ENCODE measurements around the gene PTPRB. TPM values are rescaled to one million over a fixed set of nuclear protein-coding genes. Genes with fewer than 3 reads are reported as not detected.

Gene PTPRB
- total and polyA plus RNA-seq, 2 of the 4 experiments (the other 2 are of a cell fraction): 4.1 to 6.5 TPM

DNA sequence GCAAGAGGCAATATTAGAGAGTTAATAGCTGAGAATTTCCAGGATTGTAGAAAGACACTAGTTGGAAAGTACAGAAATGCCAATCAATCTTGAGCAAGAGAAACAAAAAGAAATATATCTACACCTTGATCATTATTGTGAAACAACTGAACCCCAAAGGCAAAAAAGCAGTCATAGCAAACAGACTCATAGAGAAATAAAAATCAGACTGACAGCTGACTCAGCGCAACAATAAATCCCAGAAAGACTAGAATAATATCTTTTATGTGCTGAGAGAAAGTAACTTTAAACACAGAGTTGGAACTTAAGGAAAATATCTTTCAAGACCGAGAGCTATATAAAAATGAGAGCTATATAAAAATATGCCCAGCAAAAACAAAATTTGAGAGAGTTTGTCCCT, 52.9 kb downstream of the PTPRB start:
- TF ChIP-seq CEBPB (IDR thresholded peaks at IDR 0.05; ENCODE audit: low read depth, low read length) (no peak), MAFK (IDR thresholded peaks at IDR 0.05; ENCODE audit: low read depth, low read length) (peak; percentile 24; the same call in 1 of the 2 replicates)
- no peak overlapping the region for H3K56ac ChIP-seq (ENCODE audit: extremely low read depth, insufficient read depth, low read length)
- H3K4me1 ChIP-seq (ENCODE audit: control insufficient read depth, insufficient read depth, low read length): no peaks in the 10 kb centered on the region
- no peaks in the 10 kb centered on the region for H3K9me1 ChIP-seq (ENCODE audit: insufficient read depth, low read length)
- no peaks in the 10 kb centered on the region for H3K79me1 ChIP-seq (ENCODE audit: low read depth in 1 of 2, low read length in 2 of 2)
- H2BK5ac ChIP-seq (ENCODE audit: low read depth, low read length, poor library complexity, severe bottlenecking): no peak overlapping the region
- no peak overlapping the region for H3K23ac ChIP-seq (ENCODE audit: low read depth, low read length)
- H3K4me3 ChIP-seq (ENCODE audit: insufficient read depth, low read depth, low read length): no peak overlapping the region
- H3K9me3 ChIP-seq (ENCODE audit: control insufficient read depth, insufficient read depth, low read length): no peaks in the 10 kb centered on the region
- no peaks in the 10 kb centered on the region for H3K36me3 ChIP-seq (ENCODE audit: control insufficient read depth, insufficient read depth, low read length)
- no peak overlapping the region for H3K4me2 ChIP-seq (ENCODE audit: low read depth, low read length)
- H2BK20ac ChIP-seq (ENCODE audit: low read depth, low read length): no peak overlapping the region
- no peak overlapping the region for H2AFZ ChIP-seq (replicated peaks; ENCODE audit: low read length, poor library complexity)
- no TSS peak for BruUV-seq (replicated peaks)
- no peak overlapping the region for H3K9ac ChIP-seq (ENCODE audit: low read depth, low read length)
- no peak overlapping the region for H2AK5ac ChIP-seq (ENCODE audit: low read depth, low read length)
- DNase-seq: no peak
- H3K27ac ChIP-seq (ENCODE audit: insufficient read depth, low read length): no peak overlapping the region
- intact Hi-C loops (cut with micrococcal nuclease): no loop called here
- H3K4ac ChIP-seq (ENCODE audit: low read depth, low read length): no peak overlapping the region
- no peak overlapping the region for H4K91ac ChIP-seq (ENCODE audit: insufficient read depth, low read depth, low read length)
- no peaks in the 10 kb centered on the region for H3K27me3 ChIP-seq (ENCODE audit: control insufficient read depth, insufficient read depth, low read length)
- H2BK120ac ChIP-seq (ENCODE audit: low read depth, low read length): no peak overlapping the region
- H2AK9ac ChIP-seq (replicated peaks; ENCODE audit: low read depth, low read length, poor library complexity): no peak overlapping the region
- H3K18ac ChIP-seq (ENCODE audit: low read depth, low read length): no peak overlapping the region
- WGBS, 2 experiments (ENCODE audit: extremely low coverage in 2 of 2, insufficient read length in 1 of 2): no CpG with 5 or more reads among the region's 2 CpGs
- CTCF ChIA-PET: no interaction called here
- in situ Hi-C loops (cut with MboI; ENCODE audit: low sequenced_read_pairs): no loop called here
- dilution Hi-C loops (cut with HindIII; ENCODE audit: low sequenced_read_pairs, unreplicated experiment): no loop called here
- H2BK15ac ChIP-seq (ENCODE audit: low read depth, low read length): no peak overlapping the region
- H4K20me1 ChIP-seq (ENCODE audit: insufficient read depth, low read length): no peaks in the 10 kb centered on the region
- H4K8ac ChIP-seq (ENCODE audit: low read depth in 2 of 2, low read length in 2 of 2): no peak overlapping the region
- H3K14ac ChIP-seq (replicated peaks; ENCODE audit: low read depth, low read length): no peak overlapping the region
- POLR2A ChIA-PET (ENCODE audit: unreplicated experiment): interaction anchor here (0.5 kb wide), 1 partner anchor 88 kb away, joined by 3 read pairs; no protein-coding TSS in a partner anchor
- no peak overlapping the region for H4K5ac ChIP-seq (ENCODE audit: low read depth, low read length)
- ATAC-seq (ENCODE audit: low read depth): no peak
